GM19099 (cell line): ENCODE results near the gene RAB39A.

Experiments
- POLR2A ChIP-seq: IDR thresholded peaks from 3 replicates; pipeline ENCODE4 v1.6.1; 2011; ENCODE audit warnings: low read depth; ENCODE audit not compliant: insufficient read length; ENCODE audit errors: extremely low read depth

The RAB39A gene

DNA sequence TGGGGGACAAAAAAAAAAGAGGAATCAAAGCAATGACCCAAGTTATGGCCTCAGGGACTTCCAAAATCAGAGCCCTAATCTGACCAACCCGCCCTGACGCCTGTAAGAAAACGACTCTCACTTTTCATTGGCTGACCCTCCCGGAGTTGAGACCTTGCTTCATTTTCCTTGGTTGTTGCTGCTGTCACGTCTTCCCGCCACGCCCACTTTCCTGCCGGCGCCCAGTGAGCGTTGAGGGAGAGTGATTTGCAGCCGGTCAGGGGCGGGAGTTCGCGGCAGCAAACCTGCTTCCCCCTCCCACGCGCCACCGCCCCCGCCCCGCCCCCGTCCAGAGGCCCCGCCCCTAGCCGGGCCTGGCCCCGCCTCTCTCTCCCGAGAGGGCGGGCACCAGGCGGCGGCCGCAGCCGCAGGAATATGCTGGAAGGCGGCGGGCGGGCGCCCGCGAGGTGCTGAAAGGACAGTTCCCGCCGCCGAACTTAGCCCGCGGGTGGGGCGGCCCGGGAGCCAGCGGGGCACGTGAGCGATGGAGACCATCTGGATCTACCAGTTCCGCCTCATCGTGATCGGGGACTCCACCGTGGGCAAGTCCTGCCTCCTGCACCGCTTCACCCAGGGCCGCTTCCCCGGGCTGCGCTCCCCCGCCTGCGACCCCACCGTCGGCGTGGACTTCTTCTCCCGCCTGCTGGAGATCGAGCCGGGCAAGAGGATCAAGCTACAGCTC, at the start of gene RAB39A:
Gene RAB39A, plus strand, starts transcription at position 403 of the 721 bp plus-strand sequence. Its CDS starts 121 bp downstream, at position 524.
- TF ChIP-seq POLR2A: peak; percentile 23

DNA sequence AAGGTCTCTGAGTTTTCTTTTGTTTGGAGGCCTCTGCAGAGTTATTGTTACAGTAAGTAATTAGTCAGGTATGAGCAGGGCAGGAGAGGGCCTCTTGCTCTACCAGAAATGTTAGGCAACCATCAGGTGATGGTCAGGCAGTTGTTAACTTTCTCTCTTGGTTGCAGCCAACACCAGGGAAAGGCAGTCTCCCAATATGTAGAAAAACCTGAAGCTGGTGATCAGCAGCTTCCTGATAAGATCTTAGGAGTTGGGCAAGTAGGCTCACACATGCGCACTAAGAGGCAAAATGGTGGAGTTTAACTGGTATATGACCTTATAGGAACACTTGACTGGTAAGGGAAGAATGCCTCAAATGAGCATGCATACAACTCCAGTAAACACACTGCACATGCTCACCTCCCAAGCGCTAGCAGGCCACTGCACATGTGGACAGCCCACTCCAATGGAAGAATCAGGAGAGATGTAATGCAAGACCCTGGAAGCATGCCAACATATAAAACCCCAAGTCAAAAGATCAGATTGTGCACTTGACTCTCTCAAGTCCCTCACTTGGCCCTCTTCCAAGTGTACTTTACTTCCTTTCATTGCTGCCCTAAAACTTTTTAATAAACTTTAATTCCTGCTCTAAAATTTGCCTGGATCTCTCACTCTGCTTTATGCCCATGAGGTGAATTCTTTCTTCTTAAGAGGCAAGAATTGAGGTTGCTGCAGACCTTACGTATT, 46.0 kb upstream of the RAB39A start:
- no peak for TF ChIP-seq POLR2A

DNA sequence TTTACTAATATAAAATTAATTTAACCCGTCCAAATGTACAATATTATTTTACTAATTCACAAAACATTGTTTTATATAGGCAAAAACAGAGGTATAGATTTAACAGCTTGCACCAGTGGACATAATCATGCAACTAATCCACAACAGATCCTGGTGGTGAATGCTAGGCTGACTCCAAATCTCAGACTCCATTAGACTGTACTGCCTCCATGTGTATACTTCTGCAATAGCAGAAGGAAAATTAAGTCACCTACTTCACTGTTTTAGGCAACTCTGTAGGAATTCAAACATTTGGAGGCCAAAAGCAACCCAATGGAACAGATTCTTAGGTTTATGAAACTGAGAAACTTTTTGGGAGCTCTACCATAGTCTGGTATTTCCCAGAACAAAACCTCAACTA, 30.0 kb upstream of the RAB39A start:
- TF ChIP-seq POLR2A: no peak

GRCh38 chr11:107908211-107908610, 20.0 kb upstream of the RAB39A start:
- no peak for TF ChIP-seq POLR2A

DNA sequence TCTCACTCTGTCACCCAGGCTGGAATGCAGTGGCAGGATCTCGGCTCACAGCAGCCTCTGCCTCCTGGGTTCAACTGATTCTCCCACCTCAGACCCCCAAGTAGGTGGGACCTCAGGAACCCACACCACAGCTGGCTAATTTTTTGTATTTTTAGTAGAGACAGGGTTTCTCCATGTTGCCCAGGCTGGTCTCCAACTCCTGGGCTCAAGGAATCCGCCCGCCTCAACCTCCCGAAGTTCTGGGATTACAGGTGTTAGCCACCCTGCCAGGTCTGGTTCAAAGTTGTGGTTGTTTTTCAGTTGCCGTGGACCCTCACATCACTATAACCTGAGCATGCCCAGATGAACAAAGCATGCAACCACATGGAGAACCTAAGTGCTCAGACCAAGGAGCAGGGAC, 13.0 kb upstream of the RAB39A start:
- TF ChIP-seq POLR2A: no peak

DNA sequence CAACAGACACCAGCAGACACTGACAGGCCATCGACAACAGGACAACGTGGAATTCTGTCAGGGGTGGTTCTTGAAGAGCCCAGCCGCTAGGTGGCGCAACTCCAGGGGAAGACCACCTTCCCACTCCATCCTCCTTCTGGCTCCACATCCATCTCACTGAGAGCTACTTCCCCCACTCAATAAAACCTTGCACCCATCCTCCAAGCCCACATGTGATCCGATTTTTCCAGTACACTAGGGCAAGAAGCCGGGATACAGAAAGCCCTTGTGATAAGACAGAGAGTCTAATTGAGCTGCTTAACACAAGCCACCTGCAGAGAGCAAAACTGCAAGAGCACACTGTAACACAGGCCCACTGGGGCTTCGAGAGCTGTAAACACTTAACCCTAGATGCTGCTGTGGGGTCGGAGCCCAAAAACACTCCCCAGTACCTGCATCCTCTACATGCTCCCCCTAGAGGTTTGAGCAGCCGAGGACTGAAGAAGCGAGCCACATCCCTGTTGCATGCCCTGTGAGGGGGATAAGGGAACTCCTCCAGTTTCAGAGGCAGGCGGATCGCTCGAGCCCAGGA, 11.5 kb upstream of the RAB39A start:
- TF ChIP-seq POLR2A: no peak

- no peak for TF ChIP-seq POLR2A
Measured at GRCh38 chr11:107921997-107922396, 6.3 kb upstream of the RAB39A start.

- TF ChIP-seq POLR2A: no peak
Measured at GRCh38 chr11:107924306-107924705, 3.9 kb upstream of the RAB39A start.

DNA sequence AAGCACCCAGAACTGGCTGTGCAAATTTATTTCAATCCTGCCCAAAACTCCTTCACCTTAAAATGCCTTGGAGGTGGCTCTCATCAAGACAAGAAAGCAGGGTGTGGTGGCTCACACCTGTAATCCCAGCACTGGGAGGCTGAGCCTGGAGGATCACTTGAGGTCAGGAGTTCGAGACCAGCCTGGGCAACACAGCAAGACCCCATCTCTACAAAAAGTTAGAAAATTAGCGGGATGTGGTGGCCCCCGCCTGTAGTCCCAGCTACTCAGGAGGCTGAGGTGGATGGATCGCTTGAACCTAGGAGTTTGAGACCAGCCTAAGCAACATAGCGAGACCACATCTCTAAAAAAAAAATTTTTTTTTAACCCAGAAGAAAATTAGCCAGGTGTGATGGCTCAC, 689 bp upstream of the RAB39A start:
- no peak for TF ChIP-seq POLR2A

GRCh38 chr11:107928767-107929507, 689 bp downstream of the RAB39A start:
- TF ChIP-seq POLR2A: peak; percentile 10

DNA sequence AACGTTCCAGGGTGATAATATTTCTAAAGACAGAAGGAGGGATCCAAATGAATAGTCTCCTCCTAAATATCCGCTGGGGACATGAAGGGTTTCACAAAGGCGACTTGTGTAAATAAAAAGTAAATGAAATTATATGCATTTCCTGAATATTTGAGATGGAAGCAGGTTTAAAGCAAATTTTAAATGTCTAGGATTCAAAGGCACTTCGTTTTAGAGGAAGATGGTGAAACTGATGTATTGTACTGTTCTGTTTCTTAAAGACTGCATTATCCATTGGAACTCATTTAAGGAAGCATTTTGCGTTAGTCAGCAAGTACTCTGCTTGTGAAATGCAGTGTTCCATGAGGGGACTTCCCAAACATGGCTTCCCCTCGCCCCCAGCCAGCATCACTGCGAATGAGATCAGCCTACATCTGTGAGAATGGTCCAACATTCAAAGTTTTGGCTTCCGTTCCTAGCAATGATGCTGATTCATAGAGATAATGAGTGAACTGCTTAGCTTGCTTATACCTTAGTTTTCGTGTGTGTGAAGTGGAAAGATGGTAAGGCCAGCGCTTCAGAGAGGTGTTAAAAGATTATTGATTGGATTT, 1.5 kb downstream of the RAB39A start:
- TF ChIP-seq POLR2A: no peak

DNA sequence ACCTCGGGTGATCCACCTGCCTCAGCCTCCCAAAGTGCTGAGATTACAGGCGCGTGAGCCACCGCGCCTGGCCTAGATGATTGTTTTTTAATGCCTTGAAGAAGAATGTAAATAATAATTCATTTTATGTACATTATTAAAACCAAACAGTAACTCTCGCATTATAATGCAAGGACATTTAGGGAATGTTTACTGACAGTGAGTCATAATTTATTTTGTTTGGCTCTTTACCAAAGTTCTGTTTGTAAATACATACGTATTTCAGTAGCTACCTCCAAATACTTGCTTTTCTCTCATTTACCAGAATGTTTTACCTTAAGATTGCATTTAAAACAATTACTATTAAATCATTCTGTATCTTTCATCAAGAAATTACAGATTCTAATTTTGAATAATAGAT, 3.0 kb downstream of the RAB39A start:
- TF ChIP-seq POLR2A: no peak

DNA sequence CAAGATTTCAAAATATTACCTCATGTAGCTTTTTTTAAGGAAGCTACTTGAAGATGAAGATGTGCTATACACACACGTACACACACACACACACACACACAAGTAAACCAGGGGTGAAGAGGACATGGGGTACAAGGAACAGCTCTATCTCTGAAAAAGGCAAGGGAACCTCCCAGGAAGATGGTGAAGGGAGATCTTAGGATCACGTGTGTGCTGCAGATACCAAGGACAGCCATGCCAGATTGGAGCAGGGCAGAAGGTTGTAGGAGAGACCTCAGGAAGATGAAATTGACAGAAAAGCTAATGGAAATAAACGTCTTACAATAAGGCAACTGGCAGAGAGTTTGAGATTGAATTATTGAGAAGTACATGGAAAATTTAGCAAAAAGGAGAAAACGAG, 19.7 kb downstream of the RAB39A start:
- no peak for TF ChIP-seq POLR2A

GRCh38 chr11:107951155-107951554, 22.9 kb downstream of the RAB39A start:
- TF ChIP-seq POLR2A: no peak

DNA sequence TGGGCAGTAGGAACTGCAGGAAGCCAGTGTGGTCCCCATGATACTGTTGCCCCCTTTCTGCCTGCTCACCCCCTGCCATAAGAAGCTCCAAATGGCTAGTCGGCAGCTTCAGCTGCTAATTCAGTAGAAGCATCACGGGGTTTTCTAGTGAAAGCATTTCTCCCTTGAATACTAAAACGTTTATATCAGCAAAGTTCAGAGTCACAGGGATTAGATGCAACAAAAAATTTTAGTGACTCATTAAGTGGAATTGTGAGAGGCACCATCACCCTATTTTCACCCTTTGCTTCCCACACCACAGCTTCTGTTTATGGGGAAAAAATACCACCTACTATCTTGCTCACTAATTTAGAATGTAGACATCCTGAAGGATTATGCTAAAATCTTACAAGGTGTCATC, 25.2 kb downstream of the RAB39A start:
- no peak for TF ChIP-seq POLR2A
